Thymus (tissue), 11 donors: Measurements from ENCODE around the gene DCST1. TPM values are rescaled to one million over a fixed set of nuclear protein-coding genes. Genes with fewer than 3 reads are reported as not detected.

Experiments used
- DNase-seq, 9 donors: peaks; one replicate each; pipeline ENCODE4 v3.0.0-alpha.2; 2013; ENCODE audit warnings: low spot score in 9 of 9, low read depth in 6 of 9, missing footprints in 1 of 9
- H3K27ac ChIP-seq, 2 donors: one replicate each; pipeline ENCODE4 v1.5.1; 2013; ENCODE audit warnings: control low read depth in 1 of 2, low read depth in 1 of 2, low read length in 1 of 2, mild to moderate bottlenecking in 1 of 2, moderate library complexity in 1 of 2
- H3K27me3 ChIP-seq, 2 donors: one replicate each; pipeline ENCODE4 v1.5.1; 2013; ENCODE audit warnings: low read length in 1 of 2; ENCODE audit not compliant: control insufficient read depth in 2 of 2, insufficient read depth in 1 of 2
- H3K36me3 ChIP-seq, 2 donors: one replicate each; pipeline ENCODE4 v1.5.1; 2013; ENCODE audit warnings: low read length in 1 of 2, mild to moderate bottlenecking in 1 of 2, moderate library complexity in 1 of 2; ENCODE audit not compliant: control insufficient read depth in 2 of 2, insufficient read depth in 2 of 2
- H3K4me1 ChIP-seq, 2 donors: one replicate each; pipeline ENCODE4 v1.5.1; 2013; ENCODE audit warnings: low read length in 2 of 2; ENCODE audit not compliant: control insufficient read depth in 2 of 2, insufficient read depth in 2 of 2
- H3K4me3 ChIP-seq, 2 donors: one replicate each; pipeline ENCODE4 v1.5.1; 2013; ENCODE audit warnings: low read length in 2 of 2, control low read depth in 1 of 2, mild to moderate bottlenecking in 1 of 2
- H3K9me3 ChIP-seq, 2 donors: one replicate each; pipeline ENCODE4 v1.5.1; 2013; ENCODE audit warnings: low read length in 1 of 2, mild to moderate bottlenecking in 1 of 2; ENCODE audit not compliant: control insufficient read depth in 2 of 2, insufficient read depth in 1 of 2
- WGBS: extraction: QIAGEN DNeasy Blood & Tissue Kit; methylation state at CpG from one replicate; pipeline ENCODE4 v1.1.7; 2013; 5-methylcytosine and 5-hydroxymethylcytosine counted together
- polyA plus RNA-seq: library from polyadenylated mRNA; stranded (reverse); fragments of 200-250 nt; gene quantifications from one replicate; pipeline ENCODE4 v1.2.3, GENCODE V29; 2013
- total RNA-seq: library from RNA; stranded (reverse); fragments of 120-200 nt; gene quantifications from one replicate; pipeline ENCODE4 v1.2.4, GENCODE V29; 2013
- donor health status: healthy.

DCST1 gene
- total and polyA plus RNA-seq, 2 donors: not detected

GRCh38 chr1:155044812-155045657, 11.4 kb downstream of the DCST1 start:
- H3K27me3 ChIP-seq: peaks cover 3 to 71% of the 10 kb centered on the region in 2 donors
- WGBS: 63% methylated on average over 7 of the region's 7 CpGs
- no peak overlapping the region for H3K27ac ChIP-seq
- no peak overlapping the region for H3K4me3 ChIP-seq
- no peaks in the 10 kb centered on the region for H3K36me3 ChIP-seq
- peaks cover 0 to 11% of the 10 kb centered on the region in 2 donors for H3K4me1 ChIP-seq
- H3K9me3 ChIP-seq: peaks cover 0 to 2% of the 10 kb centered on the region in 2 donors
- DNase-seq: peak in 5 of 9 donors; percentile 37 to 74 (median 43)

- no peak overlapping the region for H3K4me3 ChIP-seq
- H3K4me1 ChIP-seq: peaks cover 16 to 35% of the 10 kb centered on the region in 2 donors
- H3K27ac ChIP-seq: no peak overlapping the region
- DNase-seq: no peak
- no peaks in the 10 kb centered on the region for H3K36me3 ChIP-seq
- H3K9me3 ChIP-seq: peaks cover 0 to 10% of the 10 kb centered on the region in 2 donors
- peaks cover 28 to 84% of the 10 kb centered on the region in 2 donors for H3K27me3 ChIP-seq
- 96% methylated on average over 8 of the region's 8 CpGs for WGBS
Observed at GRCh38 chr1:155048449-155049334, 15.1 kb downstream of the DCST1 start.

GRCh38 chr1:155049651-155050559, 16.3 kb downstream of the DCST1 start:
- Histone ChIP-seq H3K9me3 (peaks cover 0 to 10% of the 10 kb centered on the region in 2 donors), H3K27ac (peak overlapping the region; percentile 57 to 68), H3K27me3 (peaks cover 29 to 85% of the 10 kb centered on the region in 2 donors), H3K4me1 (peaks cover 16 to 32% of the 10 kb centered on the region in 2 donors), H3K4me3 (peak overlapping the region in 1 of 2 donors; percentile 60), H3K36me3 (no peaks in the 10 kb centered on the region)
- WGBS: 42% methylated on average over 10 of the region's 10 CpGs
- peak in 1 of 9 donors; percentile 34 for DNase-seq

- 1% methylated on average over 99 of the region's 99 CpGs for WGBS
- H3K4me3 ChIP-seq: peak within 1 kb of the TSS; percentile 42 to 60
- peak within 1 kb of the TSS; percentile 57 to 68 for H3K27ac ChIP-seq
- DNase-seq: peak in 5 of 9 donors; percentile 52 to 80 (median 72)
- H3K36me3 ChIP-seq: no peaks in the 10 kb centered on the region
- peaks cover 16 to 32% of the 10 kb centered on the region in 2 donors for H3K4me1 ChIP-seq
- peaks cover 0 to 10% of the 10 kb centered on the region in 2 donors for H3K9me3 ChIP-seq
- peaks cover 29 to 81% of the 10 kb centered on the region in 2 donors for H3K27me3 ChIP-seq
Observed at GRCh38 chr1:155050560-155051341, 17.1 kb downstream of the DCST1 start, which contains the start of gene ADAM15. Gene ADAM15 (plus strand): TSS chr1:155051316. CDS start chr1:155051387, 71 bp downstream.

- 1% methylated on average over 31 of the region's 31 CpGs for WGBS
Observed at GRCh38 chr1:155051342-155051776, 17.7 kb downstream of the DCST1 start.

GRCh38 chr1:155051777-155052398, 18.3 kb downstream of the DCST1 start:
- peak in 1 of 9 donors; percentile 19 for DNase-seq
- H3K4me1 ChIP-seq: peaks cover 16 to 32% of the 10 kb centered on the region in 2 donors
- peak overlapping the region; percentile 25 to 60 for H3K4me3 ChIP-seq

More at GRCh38 chr1:155051342-155051776, 17.7 kb downstream of the DCST1 start:
- Histone ChIP-seq H3K27ac (no peak overlapping the region), H3K9me3 (peaks cover 0 to 10% of the 10 kb centered on the region in 2 donors), H3K4me1 (peaks cover 16 to 32% of the 10 kb centered on the region in 2 donors), H3K4me3 (peak overlapping the region; percentile 25 to 60), H3K36me3 (no peaks in the 10 kb centered on the region), H3K27me3 (peaks cover 29 to 75% of the 10 kb centered on the region in 2 donors)
- no peak for DNase-seq

GRCh38 chr1:155052439-155053395, 19.1 kb downstream of the DCST1 start:
- peak overlapping the region in 1 of 2 donors; percentile 60 for H3K4me3 ChIP-seq
- peaks cover 0 to 10% of the 10 kb centered on the region in 2 donors for H3K9me3 ChIP-seq
- peaks cover 29 to 74% of the 10 kb centered on the region in 2 donors for H3K27me3 ChIP-seq
- H3K27ac ChIP-seq: no peak overlapping the region
- WGBS: 32% methylated on average over 12 of the region's 12 CpGs
- peaks cover 16 to 32% of the 10 kb centered on the region in 2 donors for H3K4me1 ChIP-seq
- peaks cover 0 to 4% of the 10 kb centered on the region in 2 donors for H3K36me3 ChIP-seq
- peak in 1 of 9 donors; percentile 31 for DNase-seq

More at GRCh38 chr1:155051777-155052398, 18.3 kb downstream of the DCST1 start:
- H3K27me3 ChIP-seq: peaks cover 29 to 74% of the 10 kb centered on the region in 2 donors
- 2% methylated on average over 27 of the region's 27 CpGs for WGBS
- peak overlapping the region in 1 of 2 donors; percentile 11 for H3K27ac ChIP-seq
- no peaks in the 10 kb centered on the region for H3K36me3 ChIP-seq
- H3K9me3 ChIP-seq: peaks cover 0 to 10% of the 10 kb centered on the region in 2 donors
